Islet precursor cell (in vitro differentiated cells): ENCODE results near the gene CPNE7.
A peak's percentile ranks its signal among the peaks of the same experiment; 100 is the strongest.
"Not testable (repeated sequence)": the region's sequence is repeated elsewhere in the genome, so short reads cannot be mapped to it uniquely, and the experiment has no call there.

Source experiments
- DNase-seq: peaks from one replicate; pipeline ENCODE4 v3.0.0-alpha.2; 2018

The CPNE7 gene

GRCh38 chr16:89584768-89585549 lies 9.4 kb downstream of the CPNE7 start:
- no peak for DNase-seq

- DNase-seq = no peak
These were observed 10.7 kb downstream of the CPNE7 start for GRCh38 chr16:89586218-89586617.

GRCh38 chr16:89586853-89587252 lies 11.3 kb downstream of the CPNE7 start:
- no peak for DNase-seq

- DNase-seq = not testable (repeated sequence)
These were observed 12.1 kb downstream of the CPNE7 start for GRCh38 chr16:89587676-89588075.

GRCh38 chr16:89588413-89589109 lies 13.0 kb downstream of the CPNE7 start:
- no peak for DNase-seq

GRCh38 chr16:89589241-89589926 lies 13.8 kb downstream of the CPNE7 start:
- DNase-seq = no peak

- DNase-seq = no peak
These were observed 18.3 kb downstream of the CPNE7 start for GRCh38 chr16:89593841-89594240.

- no peak for DNase-seq
These were observed 19.9 kb downstream of the CPNE7 start for GRCh38 chr16:89595330-89596060.

- no peak for DNase-seq
These were observed 20.6 kb downstream of the CPNE7 start for GRCh38 chr16:89596061-89596689.

GRCh38 chr16:89596957-89597649 lies 21.5 kb downstream of the CPNE7 start:
- no peak for DNase-seq

- no peak for DNase-seq
These were observed 22.6 kb downstream of the CPNE7 start for GRCh38 chr16:89598199-89598598.

GRCh38 chr16:89599451-89599858 lies 23.9 kb downstream of the CPNE7 start:
- peak; percentile 90 for DNase-seq

GRCh38 chr16:89599902-89600301 lies 24.3 kb downstream of the CPNE7 start:
- DNase-seq = no peak

- no peak for DNase-seq
These were observed 24.9 kb downstream of the CPNE7 start for GRCh38 chr16:89600427-89600826.

GRCh38 chr16:89600956-89601355 lies 25.4 kb downstream of the CPNE7 start:
- no peak for DNase-seq

GRCh38 chr16:89601906-89602272 lies 26.3 kb downstream of the CPNE7 start:
- DNase-seq = no peak

- DNase-seq = peak; percentile 95
These were observed 26.9 kb downstream of the CPNE7 start for GRCh38 chr16:89602273-89602951.

- no peak for DNase-seq
These were observed 27.5 kb downstream of the CPNE7 start for GRCh38 chr16:89602952-89603590.

GRCh38 chr16:89604764-89605163 lies 29.2 kb downstream of the CPNE7 start:
- DNase-seq = no peak

GRCh38 chr16:89605186-89605970 lies 29.8 kb downstream of the CPNE7 start:
- no peak for DNase-seq
